HG03103 (cell line): ENCODE results near the gene ABHD16A.

ENCODE experiments used
- ATAC-seq: cut with Tn5 transposase; IDR thresholded peaks from one replicate; pipeline ENCODE4 v1.9.1; 2021; ENCODE audit warnings: low read depth; ENCODE audit not compliant: unreplicated experiment

ABHD16A gene

GRCh38 chr6:31702819-31703716, at the start of gene ABHD16A:
TSS of gene ABHD16A (minus strand) at chr6:31703324. CDS start at chr6:31703281, 43 bp downstream.
- peak; percentile 85 for ATAC-seq

GRCh38 chr6:31752739-31753319, 49.7 kb upstream of the ABHD16A start:
- ATAC-seq = no peak

- ATAC-seq = no peak
These were observed 47.4 kb upstream of the ABHD16A start for GRCh38 chr6:31750411-31751022.

- ATAC-seq = no peak
These were observed 46.3 kb upstream of the ABHD16A start for GRCh38 chr6:31749301-31750036.

- ATAC-seq = no peak
These were observed 41.3 kb upstream of the ABHD16A start for GRCh38 chr6:31744422-31744821.

GRCh38 chr6:31742894-31743293, 39.8 kb upstream of the ABHD16A start:
- ATAC-seq = no peak

GRCh38 chr6:31741815-31742214, 38.7 kb upstream of the ABHD16A start:
- ATAC-seq = no peak

- no peak for ATAC-seq
These were observed 37.5 kb upstream of the ABHD16A start for GRCh38 chr6:31740397-31741223.

GRCh38 chr6:31739639-31740396, 36.7 kb upstream of the ABHD16A start, which contains the start of gene MSH5:
TSS of gene MSH5 (plus strand) at chr6:31740005. CDS start at chr6:31740467, 462 bp downstream.
- peak; percentile 59 for ATAC-seq

- ATAC-seq = no peak
These were observed 35.2 kb upstream of the ABHD16A start for GRCh38 chr6:31737991-31738979.

- ATAC-seq = no peak
These were observed 34.3 kb upstream of the ABHD16A start for GRCh38 chr6:31737315-31737990.

- no peak for ATAC-seq
These were observed 33.7 kb upstream of the ABHD16A start for GRCh38 chr6:31736768-31737314.

GRCh38 chr6:31736021-31736767, 33.1 kb upstream of the ABHD16A start, which contains the start of gene CLIC1:
TSS of gene CLIC1 (minus strand) at chr6:31736530. CDS start at chr6:31736300, 230 bp downstream.
- ATAC-seq = no peak

GRCh38 chr6:31734821-31735406, 31.8 kb upstream of the ABHD16A start:
- no peak for ATAC-seq

- no peak for ATAC-seq
These were observed 31.2 kb upstream of the ABHD16A start for GRCh38 chr6:31734247-31734820.

GRCh38 chr6:31733734-31734133, 30.6 kb upstream of the ABHD16A start:
- no peak for ATAC-seq
